HG03135 (cell line): ENCODE results near the gene MARS1.

Experiments
- ATAC-seq: cut with Tn5 transposase; IDR thresholded peaks from one replicate; pipeline ENCODE4 v1.9.1; 2021; ENCODE audit warnings: mild to moderate bottlenecking, moderate library complexity; ENCODE audit not compliant: unreplicated experiment

MARS1 gene

GRCh38 chr12:57456737-57457490 is 31.0 kb upstream of the MARS1 start:
- no peak for ATAC-seq

- no peak for ATAC-seq
These were observed 29.2 kb upstream of the MARS1 start for GRCh38 chr12:57458665-57459054.

GRCh38 chr12:57459055-57459749 is 28.7 kb upstream of the MARS1 start:
- peak; percentile 60 for ATAC-seq

GRCh38 chr12:57459750-57460467 is 28.0 kb upstream of the MARS1 start, which contains the start of gene GLI1:
Gene GLI1, plus strand, starts transcription at chr12:57459785. Its CDS starts 3,907 bp downstream, at chr12:57463692.
- ATAC-seq, result no peak

- no peak for ATAC-seq
These were observed 27.4 kb upstream of the MARS1 start for GRCh38 chr12:57460468-57460784.

GRCh38 chr12:57460841-57461275 is 27.0 kb upstream of the MARS1 start:
- no peak for ATAC-seq

GRCh38 chr12:57461276-57461916 is 26.5 kb upstream of the MARS1 start:
- ATAC-seq, result no peak

GRCh38 chr12:57461917-57462250 is 26.0 kb upstream of the MARS1 start:
- no peak for ATAC-seq

- ATAC-seq, result peak; percentile 68
These were observed 25.5 kb upstream of the MARS1 start for GRCh38 chr12:57462251-57462911.

- no peak for ATAC-seq
These were observed 25.0 kb upstream of the MARS1 start for GRCh38 chr12:57462912-57463253.

- ATAC-seq, result no peak
These were observed 23.3 kb upstream of the MARS1 start for GRCh38 chr12:57464569-57464968.

- ATAC-seq, result no peak
These were observed 22.7 kb upstream of the MARS1 start for GRCh38 chr12:57465030-57465746.

- no peak for ATAC-seq
These were observed 21.9 kb upstream of the MARS1 start for GRCh38 chr12:57465747-57466505.

GRCh38 chr12:57467212-57467874 is 20.5 kb upstream of the MARS1 start:
- no peak for ATAC-seq

- no peak for ATAC-seq
These were observed 20.0 kb upstream of the MARS1 start for GRCh38 chr12:57467915-57468314.

- no peak for ATAC-seq
These were observed 18.3 kb upstream of the MARS1 start for GRCh38 chr12:57469296-57470164.

- ATAC-seq, result no peak
These were observed 17.4 kb upstream of the MARS1 start for GRCh38 chr12:57470286-57470969.
